ENCODE results near the gene ATXN7L2. TPM values are rescaled to one million over a fixed set of nuclear protein-coding genes. Genes with fewer than 3 reads are reported as not detected.

Gene ATXN7L2
- total RNA-seq, 2 experiments from 2014 or later, result 11.8 to 13.1 TPM

GRCh38 chr1:109484519-109484975 is 842 bp downstream of the ATXN7L2 start:
- no peaks in the 10 kb centered on the region for H3K27me3 Mint-ChIP-seq
- Histone ChIP-seq H3K27ac (ENCODE audit: low read depth in 1 of 2, low read length in 2 of 2) (no peak overlapping the region), H3K27me3 (ENCODE audit: control insufficient read depth in 1 of 2, insufficient read depth in 2 of 2, low read length in 2 of 2) (no peaks in the 10 kb centered on the region), H3K36me3 (ENCODE audit: insufficient read depth, low read length) (peaks cover 10% of the 10 kb centered on the region), H3K9me3 (ENCODE audit: control insufficient read depth in 1 of 2, insufficient read depth in 1 of 2, low read length in 2 of 2) (no peaks in the 10 kb centered on the region), H3K4me1 (ENCODE audit: insufficient read depth, low read length) (peaks cover 21% of the 10 kb centered on the region), H3K4me3 (ENCODE audit: low read length) (peak overlapping the region; percentile 76)
- ATAC-seq (ENCODE audit: poor library complexity) (no peak), DNase-seq (no peak)
- intact Hi-C loops (cut with DNase I, micrococcal nuclease), result loop anchor here (1.0 to 10.0 kb wide), 6 partner anchors 58 to 370 kb away; partner anchors contain the start of genes CELSR2 (in 1 of the 2), ELAPOR1 (in 1 of the 2), PSMA5 (in 1 of the 2) and PSRC1 (in 1 of the 2)
- CTCF ChIA-PET, result interaction anchor here (1.0 to 4.3 kb wide), 3 partner anchors 9 to 64 kb away, joined by 6 to 30 read pairs (median 20); partner anchors contain the start of genes CYB561D1 and GNAI3
- H3K4me3 Mint-ChIP-seq, result peak overlapping the region; percentile 93
- peaks cover 24% of the 10 kb centered on the region for H3K36me3 Mint-ChIP-seq (ENCODE audit: low read depth)
- POLR2A ChIA-PET, result interaction anchor here (0.6 to 4.7 kb wide), 21 partner anchors 8 to 550 kb away, joined by 3 to 76 read pairs (median 7); partner anchors contain the start of genes AMIGO1, AMPD2, CYB561D1 and GNAI3
- TF ChIP-seq CTCF (IDR thresholded peaks at IDR 0.05), result no peak
- peaks cover 39% of the 10 kb centered on the region for H3K4me1 Mint-ChIP-seq (ENCODE audit: low read depth)
- H3K9me3 Mint-ChIP-seq, result no peaks in the 10 kb centered on the region
- H3K27ac Mint-ChIP-seq, result peak overlapping the region; percentile 87

GRCh38 chr1:109485001-109485400 is 1.3 kb downstream of the ATXN7L2 start:
- Mint-ChIP-seq H3K36me3 (ENCODE audit: low read depth) (peaks cover 24% of the 10 kb centered on the region), H3K4me1 (ENCODE audit: low read depth) (peaks cover 39% of the 10 kb centered on the region), H3K27ac (peak overlapping the region; percentile 87), H3K9me3 (no peaks in the 10 kb centered on the region), H3K27me3 (no peaks in the 10 kb centered on the region), H3K4me3 (peak overlapping the region; percentile 93)
- Histone ChIP-seq H3K27me3 (ENCODE audit: control insufficient read depth in 1 of 2, insufficient read depth in 2 of 2, low read length in 2 of 2) (no peaks in the 10 kb centered on the region), H3K36me3 (ENCODE audit: insufficient read depth, low read length) (peaks cover 15% of the 10 kb centered on the region), H3K4me1 (ENCODE audit: insufficient read depth, low read length) (peaks cover 21% of the 10 kb centered on the region), H3K4me3 (ENCODE audit: low read length) (peak overlapping the region; percentile 76), H3K27ac (ENCODE audit: low read depth in 1 of 2, low read length in 2 of 2) (no peak overlapping the region), H3K9me3 (ENCODE audit: control insufficient read depth in 1 of 2, insufficient read depth in 1 of 2, low read length in 2 of 2) (no peaks in the 10 kb centered on the region)
- DNase-seq (no peak), ATAC-seq (ENCODE audit: poor library complexity) (no peak)
- POLR2A ChIA-PET, result interaction anchor here (0.6 to 4.7 kb wide), 7 partner anchors 10 to 385 kb away, joined by 3 to 76 read pairs (median 21); partner anchors contain the start of genes CYB561D1, GNAI3 and PSMA5
- intact Hi-C loops (cut with DNase I, micrococcal nuclease), result loop anchor here in 1 of 2 experiments (10.0 kb wide), 1 partner anchor 370 kb away; the partner anchor contains the start of gene ELAPOR1
- CTCF ChIA-PET, result interaction anchor here (3.1 to 4.3 kb wide), 2 partner anchors 8 to 47 kb away, joined by 20 to 30 read pairs; partner anchors contain the start of gene CYB561D1
- no peak for TF ChIP-seq CTCF (IDR thresholded peaks at IDR 0.05)

GRCh38 chr1:109487261-109487660 is 3.6 kb downstream of the ATXN7L2 start:
- Mint-ChIP-seq H3K27ac (no peak overlapping the region), H3K4me3 (peak overlapping the region; percentile 54), H3K27me3 (no peaks in the 10 kb centered on the region), H3K4me1 (ENCODE audit: low read depth) (peaks cover 43% of the 10 kb centered on the region), H3K9me3 (no peaks in the 10 kb centered on the region), H3K36me3 (ENCODE audit: low read depth) (peaks cover 29% of the 10 kb centered on the region)
- ChIA-PET CTCF (interaction anchor here (24.2 kb wide), 1 partner anchor 44 kb away, joined by 474 read pairs; no protein-coding TSS in a partner anchor), POLR2A (no interaction called here)
- DNase-seq (no peak), ATAC-seq (ENCODE audit: poor library complexity) (no peak)
- intact Hi-C loops (cut with DNase I, micrococcal nuclease), result loop anchor here in 1 of 2 experiments (10.0 kb wide), 1 partner anchor 372 kb away; the partner anchor contains the start of gene ELAPOR1
- no peak for TF ChIP-seq CTCF (IDR thresholded peaks at IDR 0.05)
- Histone ChIP-seq H3K9me3 (ENCODE audit: control insufficient read depth in 1 of 2, insufficient read depth in 1 of 2, low read length in 2 of 2) (no peaks in the 10 kb centered on the region), H3K36me3 (ENCODE audit: insufficient read depth, low read length) (peaks cover 22% of the 10 kb centered on the region), H3K4me1 (ENCODE audit: insufficient read depth, low read length) (peaks cover 27% of the 10 kb centered on the region), H3K4me3 (ENCODE audit: low read length) (no peak overlapping the region), H3K27me3 (ENCODE audit: control insufficient read depth in 1 of 2, insufficient read depth in 2 of 2, low read length in 2 of 2) (no peaks in the 10 kb centered on the region), H3K27ac (ENCODE audit: low read depth in 1 of 2, low read length in 2 of 2) (no peak overlapping the region)
